Glomerular visceral epithelial cell (primary cell): ENCODE data around the gene SRGAP1.

Experiments
- DNase-seq: peaks from one replicate; pipeline ENCODE4 v3.0.0-alpha.2; 2016; ENCODE audit errors: extremely low spot score

The SRGAP1 gene

GRCh38 chr12:63935361-63935760 lies 90.9 kb downstream of the SRGAP1 start:
- DNase-seq = no peak

- no peak for DNase-seq
Observed at GRCh38 chr12:63937378-63938316, 93.1 kb downstream of the SRGAP1 start.

GRCh38 chr12:63940310-63941005 lies 96.0 kb downstream of the SRGAP1 start:
- no peak for DNase-seq

GRCh38 chr12:63941166-63941800 lies 96.8 kb downstream of the SRGAP1 start:
- no peak for DNase-seq

- no peak for DNase-seq
Observed at GRCh38 chr12:63941879-63942278, 97.4 kb downstream of the SRGAP1 start.

- DNase-seq = no peak
Observed at GRCh38 chr12:63942464-63943241, 98.2 kb downstream of the SRGAP1 start.

GRCh38 chr12:63944034-63944579 lies 99.6 kb downstream of the SRGAP1 start:
- DNase-seq = no peak

GRCh38 chr12:63944586-63945228 lies 100.2 kb downstream of the SRGAP1 start:
- no peak for DNase-seq

- DNase-seq = no peak
Observed at GRCh38 chr12:63945777-63946176, 101.3 kb downstream of the SRGAP1 start.

- no peak for DNase-seq
Observed at GRCh38 chr12:63948211-63948610, 103.7 kb downstream of the SRGAP1 start.

- no peak for DNase-seq
Observed at GRCh38 chr12:63949902-63950301, 105.4 kb downstream of the SRGAP1 start.

GRCh38 chr12:63952995-63953394 lies 108.5 kb downstream of the SRGAP1 start:
- DNase-seq = no peak

- no peak for DNase-seq
Observed at GRCh38 chr12:63955831-63956666, 111.5 kb downstream of the SRGAP1 start.

- DNase-seq = no peak
Observed at GRCh38 chr12:63957496-63957895, 113.0 kb downstream of the SRGAP1 start.

- no peak for DNase-seq
Observed at GRCh38 chr12:63958876-63959580, 114.5 kb downstream of the SRGAP1 start.

- no peak for DNase-seq
Observed at GRCh38 chr12:63961048-63961447, 116.5 kb downstream of the SRGAP1 start.

GRCh38 chr12:63961543-63961942 lies 117.0 kb downstream of the SRGAP1 start:
- no peak for DNase-seq

GRCh38 chr12:63963868-63964267 lies 119.4 kb downstream of the SRGAP1 start:
- DNase-seq = no peak

- no peak for DNase-seq
Observed at GRCh38 chr12:63964301-63964700, 119.8 kb downstream of the SRGAP1 start.
